OCI-LY3 (cell line): ENCODE data around the gene ATP5F1C.

Experiments used
- EZH2phosphoT487 ChIP-seq: fragments of 200-600 bp; shearing (Covaris generic); IDR thresholded peaks from 2 replicates; pipeline ENCODE4 v1.6.1; 2018; ENCODE audit warnings: antibody characterized with exemption, mixed run types, low read depth
- TF ChIP-seq, protein P1 (sequence below): fragments of 200-600, 300-600 bp; sonication (generic); IDR thresholded peaks from 2 replicates; pipeline ENCODE4 v1.5.1; 2014; ENCODE audit warnings: antibody characterized with exemption, low read length, low read depth

DNA sequence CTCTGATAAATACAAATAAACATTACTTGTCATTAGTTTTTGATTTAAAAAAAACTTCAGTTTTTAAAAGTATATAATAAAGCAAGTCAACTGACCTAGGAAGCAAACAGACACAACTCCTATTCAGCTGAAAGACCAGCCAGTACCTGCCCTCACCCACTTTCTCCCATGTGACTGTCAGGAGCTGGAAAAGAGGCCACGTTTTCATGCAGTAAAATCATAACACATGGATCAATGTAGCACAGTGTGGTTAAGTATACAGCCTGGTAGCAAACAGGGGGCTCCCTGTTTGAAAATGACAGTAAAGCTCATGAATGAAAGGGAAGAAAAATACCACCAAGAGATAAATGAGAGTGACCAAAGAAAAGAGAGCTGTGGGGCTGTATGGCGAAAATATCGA lies 21.7 kb upstream of the ATP5F1C start:
- TF ChIP-seq, protein P1, sequence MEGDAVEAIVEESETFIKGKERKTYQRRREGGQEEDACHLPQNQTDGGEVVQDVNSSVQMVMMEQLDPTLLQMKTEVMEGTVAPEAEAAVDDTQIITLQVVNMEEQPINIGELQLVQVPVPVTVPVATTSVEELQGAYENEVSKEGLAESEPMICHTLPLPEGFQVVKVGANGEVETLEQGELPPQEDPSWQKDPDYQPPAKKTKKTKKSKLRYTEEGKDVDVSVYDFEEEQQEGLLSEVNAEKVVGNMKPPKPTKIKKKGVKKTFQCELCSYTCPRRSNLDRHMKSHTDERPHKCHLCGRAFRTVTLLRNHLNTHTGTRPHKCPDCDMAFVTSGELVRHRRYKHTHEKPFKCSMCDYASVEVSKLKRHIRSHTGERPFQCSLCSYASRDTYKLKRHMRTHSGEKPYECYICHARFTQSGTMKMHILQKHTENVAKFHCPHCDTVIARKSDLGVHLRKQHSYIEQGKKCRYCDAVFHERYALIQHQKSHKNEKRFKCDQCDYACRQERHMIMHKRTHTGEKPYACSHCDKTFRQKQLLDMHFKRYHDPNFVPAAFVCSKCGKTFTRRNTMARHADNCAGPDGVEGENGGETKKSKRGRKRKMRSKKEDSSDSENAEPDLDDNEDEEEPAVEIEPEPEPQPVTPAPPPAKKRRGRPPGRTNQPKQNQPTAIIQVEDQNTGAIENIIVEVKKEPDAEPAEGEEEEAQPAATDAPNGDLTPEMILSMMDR = no peak
- TF ChIP-seq EZH2phosphoT487 = no peak
